PFSK-1 (cell line): ENCODE measurements around the gene SARM1.

Experiments
- FOXP2 ChIP-seq: optimal IDR thresholded peaks from 2 replicates; pipeline ENCODE3; 2011; ENCODE audit warnings: borderline replicate concordance, control low read depth, inconsistent platforms; ENCODE audit not compliant: insufficient read depth; ENCODE audit errors: extremely low read length, extremely low read depth
- POLR2AphosphoS5 ChIP-seq: IDR thresholded peaks from 2 replicates; pipeline ENCODE4 v1.6.1; 2012; ENCODE audit warnings: low read depth, mild to moderate bottlenecking, control low read depth, low read length, moderate library complexity
- SIN3A ChIP-seq: IDR thresholded peaks from 2 replicates; pipeline ENCODE4 v1.6.1; 2012; ENCODE audit warnings: mild to moderate bottlenecking, low read length, moderate library complexity, borderline replicate concordance; ENCODE audit not compliant: insufficient read depth
- TAF1 ChIP-seq: IDR thresholded peaks from 2 replicates; pipeline ENCODE4 v1.6.1; 2012; ENCODE audit warnings: low read length, control low read depth, borderline replicate concordance; ENCODE audit not compliant: insufficient read depth
- TF ChIP-seq, protein P1 (sequence below), 2 experiments: IDR thresholded peaks; 2 replicates each; pipeline versions ENCODE4 v1.6.1 to v1.8.0; 2011 to 2012; ENCODE audit warnings: low read depth in 2 of 2, low read length in 2 of 2, control low read depth in 1 of 2, inconsistent platforms in 1 of 2, mild to moderate bottlenecking in 1 of 2, moderate library complexity in 1 of 2; ENCODE audit not compliant: insufficient read depth in 1 of 2

The SARM1 gene

DNA sequence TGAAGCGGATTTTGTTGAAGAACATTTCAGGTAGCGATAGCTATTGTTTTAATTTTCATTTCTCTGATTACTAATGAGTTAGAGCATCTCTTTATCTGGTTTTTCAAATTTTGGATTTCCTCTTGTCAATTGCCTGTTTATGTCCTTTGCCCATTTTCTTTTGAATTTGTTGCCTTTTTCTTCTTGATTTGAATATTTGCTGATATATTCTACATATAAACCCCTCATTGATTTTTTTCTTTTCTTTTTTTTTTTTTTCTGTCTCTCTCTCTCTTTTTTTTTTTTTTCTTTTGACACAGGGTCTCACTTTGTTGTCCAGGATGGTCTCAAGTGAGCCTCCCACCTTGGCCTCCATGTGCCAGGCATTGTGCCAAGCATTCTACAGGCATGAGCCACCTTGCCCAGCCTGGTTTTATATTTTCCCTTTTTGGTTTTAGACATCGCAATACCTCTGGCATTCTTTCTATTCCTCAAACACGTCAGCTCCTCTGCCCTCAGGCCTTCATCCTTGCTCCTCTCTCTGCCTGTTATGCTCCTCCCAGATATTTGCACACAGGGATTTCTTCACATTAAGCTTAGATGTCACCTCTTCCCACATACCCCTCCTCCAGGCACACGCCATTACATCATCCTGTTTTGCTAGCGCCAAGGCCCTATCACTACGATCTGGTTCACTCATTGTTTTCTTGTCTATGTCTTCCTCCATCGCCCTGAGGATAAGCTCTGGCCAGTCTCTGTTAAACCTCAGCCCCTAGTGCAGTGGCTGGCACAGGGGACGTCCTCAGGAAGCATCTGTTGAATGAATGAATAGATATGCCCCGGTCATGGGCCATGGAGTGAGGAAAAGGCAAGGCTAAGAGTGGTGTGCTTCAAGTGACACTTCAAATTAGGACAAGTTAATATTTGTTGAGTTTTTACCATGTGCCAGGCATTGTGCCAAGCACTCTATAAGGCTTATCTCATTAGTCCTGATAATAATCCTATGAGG is 8.6 kb downstream of the SARM1 start:
- TF ChIP-seq, protein P1, sequence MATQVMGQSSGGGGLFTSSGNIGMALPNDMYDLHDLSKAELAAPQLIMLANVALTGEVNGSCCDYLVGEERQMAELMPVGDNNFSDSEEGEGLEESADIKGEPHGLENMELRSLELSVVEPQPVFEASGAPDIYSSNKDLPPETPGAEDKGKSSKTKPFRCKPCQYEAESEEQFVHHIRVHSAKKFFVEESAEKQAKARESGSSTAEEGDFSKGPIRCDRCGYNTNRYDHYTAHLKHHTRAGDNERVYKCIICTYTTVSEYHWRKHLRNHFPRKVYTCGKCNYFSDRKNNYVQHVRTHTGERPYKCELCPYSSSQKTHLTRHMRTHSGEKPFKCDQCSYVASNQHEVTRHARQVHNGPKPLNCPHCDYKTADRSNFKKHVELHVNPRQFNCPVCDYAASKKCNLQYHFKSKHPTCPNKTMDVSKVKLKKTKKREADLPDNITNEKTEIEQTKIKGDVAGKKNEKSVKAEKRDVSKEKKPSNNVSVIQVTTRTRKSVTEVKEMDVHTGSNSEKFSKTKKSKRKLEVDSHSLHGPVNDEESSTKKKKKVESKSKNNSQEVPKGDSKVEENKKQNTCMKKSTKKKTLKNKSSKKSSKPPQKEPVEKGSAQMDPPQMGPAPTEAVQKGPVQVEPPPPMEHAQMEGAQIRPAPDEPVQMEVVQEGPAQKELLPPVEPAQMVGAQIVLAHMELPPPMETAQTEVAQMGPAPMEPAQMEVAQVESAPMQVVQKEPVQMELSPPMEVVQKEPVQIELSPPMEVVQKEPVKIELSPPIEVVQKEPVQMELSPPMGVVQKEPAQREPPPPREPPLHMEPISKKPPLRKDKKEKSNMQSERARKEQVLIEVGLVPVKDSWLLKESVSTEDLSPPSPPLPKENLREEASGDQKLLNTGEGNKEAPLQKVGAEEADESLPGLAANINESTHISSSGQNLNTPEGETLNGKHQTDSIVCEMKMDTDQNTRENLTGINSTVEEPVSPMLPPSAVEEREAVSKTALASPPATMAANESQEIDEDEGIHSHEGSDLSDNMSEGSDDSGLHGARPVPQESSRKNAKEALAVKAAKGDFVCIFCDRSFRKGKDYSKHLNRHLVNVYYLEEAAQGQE (IDR thresholded peaks at IDR 0.05; ENCODE audit: insufficient read depth in 1 of 2, low read depth in 2 of 2, low read length in 2 of 2), result peak in 1 of 2 experiments; percentile 67; a peak in 1 of 4 replicates
- TF ChIP-seq SIN3A, result peak; percentile 48; the same call in 1 of the 2 replicates
- peak; percentile 37; the same call in 1 of the 2 replicates for TF ChIP-seq POLR2AphosphoS5
- TF ChIP-seq FOXP2, result no peak
- TF ChIP-seq TAF1, result no peak

- TF ChIP-seq SIN3A (no peak), FOXP2 (no peak), POLR2AphosphoS5 (no peak), TAF1 (no peak)
- TF ChIP-seq, protein P1 (IDR thresholded peaks at IDR 0.05; ENCODE audit: insufficient read depth in 1 of 2, low read depth in 2 of 2, low read length in 2 of 2), result no peak
Measured at GRCh38 chr17:28381141-28381825, 9.8 kb downstream of the SARM1 start.

DNA sequence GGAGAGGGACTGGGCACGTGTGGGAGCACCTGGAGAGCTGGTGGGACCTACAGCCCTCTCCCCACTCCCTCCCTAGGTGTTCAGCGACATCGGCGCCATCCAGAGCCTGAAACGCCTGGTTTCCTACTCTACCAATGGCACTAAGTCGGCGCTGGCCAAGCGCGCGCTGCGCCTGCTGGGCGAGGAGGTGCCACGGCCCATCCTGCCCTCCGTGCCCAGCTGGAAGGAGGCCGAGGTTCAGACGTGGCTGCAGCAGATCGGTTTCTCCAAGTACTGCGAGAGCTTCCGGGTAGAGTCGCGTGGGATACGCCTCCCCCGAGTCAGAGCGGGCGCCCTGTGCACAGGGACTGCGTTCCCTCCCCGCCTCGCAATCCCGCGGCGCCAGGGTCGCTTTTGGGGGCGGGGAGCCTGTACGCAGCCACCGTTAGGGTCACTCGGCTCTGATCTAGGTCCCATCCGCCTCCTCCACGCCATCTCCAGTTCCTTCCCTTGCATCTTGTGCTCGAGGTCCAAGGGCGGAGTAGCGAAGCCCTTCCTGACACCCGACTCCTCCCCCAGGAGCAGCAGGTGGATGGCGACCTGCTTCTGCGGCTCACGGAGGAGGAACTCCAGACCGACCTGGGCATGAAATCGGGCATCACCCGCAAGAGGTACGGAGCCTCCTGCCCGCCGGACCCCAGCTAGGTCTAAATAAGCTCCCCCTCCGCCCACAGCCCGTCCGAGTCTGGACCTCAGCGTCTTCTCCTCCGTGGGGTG is 13.0 kb downstream of the SARM1 start:
- no peak for TF ChIP-seq FOXP2
- TF ChIP-seq POLR2AphosphoS5, result no peak
- TF ChIP-seq, protein P1 (IDR thresholded peaks at IDR 0.05; ENCODE audit: insufficient read depth in 1 of 2, low read depth in 2 of 2, low read length in 2 of 2), result no peak
- TF ChIP-seq TAF1, result no peak

DNA sequence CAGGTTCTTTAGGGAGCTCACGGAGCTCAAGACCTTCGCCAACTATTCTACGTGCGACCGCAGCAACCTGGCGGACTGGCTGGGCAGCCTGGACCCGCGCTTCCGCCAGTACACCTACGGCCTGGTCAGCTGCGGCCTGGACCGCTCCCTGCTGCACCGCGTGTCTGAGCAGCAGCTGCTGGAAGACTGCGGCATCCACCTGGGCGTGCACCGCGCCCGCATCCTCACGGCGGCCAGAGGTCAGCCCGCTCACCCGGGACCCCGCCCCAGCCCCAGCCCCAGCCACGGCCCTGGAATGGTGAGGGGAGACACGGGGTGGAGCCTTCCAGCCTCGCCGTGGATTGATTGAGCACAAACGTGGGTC is 13.5 kb downstream of the SARM1 start:
- TF ChIP-seq POLR2AphosphoS5, result no peak
- no peak for TF ChIP-seq FOXP2
- TF ChIP-seq SIN3A, result no peak
- TF ChIP-seq, protein P1 (IDR thresholded peaks at IDR 0.05; ENCODE audit: insufficient read depth in 1 of 2, low read depth in 2 of 2, low read length in 2 of 2), result no peak
- no peak for TF ChIP-seq TAF1
